Endothelial cell of umbilical vein (primary cell): ENCODE data around the gene CUX1. TPM values are rescaled to one million over a fixed set of nuclear protein-coding genes. Genes with fewer than 3 reads are reported as not detected.

Source experiments
- BruUV-seq: library from RNA; stranded (reverse); fragments of 400-500 nt; replicated peaks from 2 replicates; lab custom pipeline; 2021; lab: Mats Ljungman, UMichigan
- CTCF ChIA-PET: fragments of 300-600, 350-600 bp; sonication (Branson Sonifier 250); formaldehyde crosslinking; loops from one replicate; lab custom pipeline; 2021; ENCODE audit warnings: antibody characterized with exemption, inconsistent platforms; lab: Charles Lee
- POLR2A ChIA-PET: fragments of 300-600, 350-600 bp; sonication (Branson Sonifier 250); formaldehyde crosslinking; loops from one replicate; lab custom pipeline; 2021; ENCODE audit warnings: antibody characterized with exemption, inconsistent platforms; lab: Charles Lee
- DNase-seq: peaks from one replicate; pipeline ENCODE4 v3.0.0-alpha.2; 2011; ENCODE audit warnings: low read depth, low spot score
- FAIRE-seq: peaks from 2 replicates; lab custom pipeline; 2011; peaks lifted over from hg19 to GRCh38; lab: Jason Lieb, UNC
- H2AFZ ChIP-seq: 2 replicates; pipeline ENCODE4 v1.6.0; 2012; ENCODE audit warnings: low read depth, low read length, control low read depth, inconsistent platforms
- H3K27ac ChIP-seq: 2 replicates; pipeline ENCODE4 v1.5.1; 2011; ENCODE audit warnings: low read depth, mild to moderate bottlenecking, control low read depth, low read length, moderate library complexity; ENCODE audit not compliant: insufficient read depth
- H3K27me3 ChIP-seq, 2 experiments: 2 replicates each; pipeline versions ENCODE4 v1.6.0 to v1.6.1; 2011; ENCODE audit warnings: low read length in 2 of 2, mixed read lengths in 1 of 2; ENCODE audit not compliant: control insufficient read depth in 2 of 2, insufficient read depth in 2 of 2
- H3K36me3 ChIP-seq, 2 experiments: 2 replicates in 1 of 2; 3 replicates in 1 of 2; pipeline ENCODE4 v1.5.1; 2011; ENCODE audit warnings: low read length in 2 of 2, mild to moderate bottlenecking in 1 of 2, moderate library complexity in 1 of 2; ENCODE audit not compliant: control insufficient read depth in 2 of 2, insufficient read depth in 2 of 2; ENCODE audit errors: extremely low read depth in 1 of 2
- H3K4me1 ChIP-seq: 3 replicates; pipeline ENCODE4 v1.5.1; 2011; ENCODE audit warnings: mild to moderate bottlenecking, low read length; ENCODE audit not compliant: control insufficient read depth, insufficient read depth; ENCODE audit errors: extremely low read depth
- H3K4me2 ChIP-seq: 2 replicates; pipeline ENCODE4 v1.6.1; 2011; ENCODE audit warnings: low read length, control low read depth, mixed read lengths; ENCODE audit not compliant: insufficient read depth
- H3K4me3 ChIP-seq, 3 experiments: fragments of 200-600 bp in 1 of 3; sonication (generic), shearing (Covaris generic) in 1 of 3; replicated peaks in 1 of 3; 2 replicates each; pipeline ENCODE4 v1.5.1; 2011 to 2016; ENCODE audit warnings: control low read depth in 3 of 3, low read length in 3 of 3, mild to moderate bottlenecking in 2 of 3, inconsistent platforms in 1 of 3, low read depth in 1 of 3, moderate library complexity in 1 of 3; ENCODE audit not compliant: insufficient read depth in 1 of 3
- H3K79me2 ChIP-seq: 2 replicates; pipeline ENCODE4 v1.6.0; 2012; ENCODE audit warnings: low read length, inconsistent platforms; ENCODE audit not compliant: control insufficient read depth, insufficient read depth
- H3K9ac ChIP-seq: replicated peaks from 2 replicates; pipeline ENCODE3; 2011; ENCODE audit warnings: low read length, control low read depth; ENCODE audit not compliant: insufficient read depth; ENCODE audit errors: extremely low read depth
- H3K9me1 ChIP-seq: replicated peaks from 3 replicates; pipeline ENCODE4 v1.6.0; 2011; ENCODE audit warnings: mild to moderate bottlenecking, low read length; ENCODE audit not compliant: control insufficient read depth, insufficient read depth; ENCODE audit errors: extremely low read depth
- H3K9me3 ChIP-seq: replicated peaks from 2 replicates; pipeline ENCODE4 v1.5.1; 2012; ENCODE audit warnings: low read length, inconsistent platforms; ENCODE audit not compliant: control insufficient read depth, insufficient read depth
- H4K20me1 ChIP-seq: replicated peaks from 2 replicates; pipeline ENCODE3; 2011; ENCODE audit warnings: mild to moderate bottlenecking, low read length; ENCODE audit not compliant: control insufficient read depth, insufficient read depth; ENCODE audit errors: extremely low read depth
- CTCF ChIP-seq, 2 donors: IDR thresholded peaks; 1 replicate in 1 of 2; 2 replicates in 1 of 2; pipeline ENCODE4 v1.5.1; 2011; ENCODE audit warnings: low read length in 2 of 2, mild to moderate bottlenecking in 2 of 2, moderate library complexity in 2 of 2, control low read depth in 1 of 2, inconsistent platforms in 1 of 2, low read depth in 1 of 2; ENCODE audit not compliant: insufficient read depth in 1 of 2; ENCODE audit errors: extremely low read depth in 1 of 2
- EZH2 ChIP-seq: IDR thresholded peaks from 2 replicates; pipeline ENCODE4 v1.6.1; 2012; ENCODE audit warnings: borderline replicate concordance, low read depth, mild to moderate bottlenecking, moderate library complexity, low read length, inconsistent platforms; ENCODE audit not compliant: severe bottlenecking
- FOS ChIP-seq: IDR thresholded peaks from 2 replicates; pipeline ENCODE4 v1.6.1; 2011; ENCODE audit warnings: mild to moderate bottlenecking, low read length, moderate library complexity, borderline replicate concordance; ENCODE audit not compliant: insufficient read depth
- GATA2 ChIP-seq: IDR thresholded peaks from 2 replicates; pipeline ENCODE4 v1.7.0; 2011; ENCODE audit warnings: low read depth, mild to moderate bottlenecking, moderate library complexity, mixed read lengths, low read length; ENCODE audit not compliant: insufficient read length, insufficient read depth
- JUN ChIP-seq: IDR thresholded peaks from 2 replicates; pipeline ENCODE4 v1.6.1; 2011; ENCODE audit warnings: borderline replicate concordance, low read depth; ENCODE audit not compliant: insufficient read length, insufficient read depth
- MAX ChIP-seq: IDR thresholded peaks from 2 replicates; pipeline ENCODE4 v1.6.1; 2011; ENCODE audit not compliant: insufficient read depth, insufficient read length
- MYC ChIP-seq: IDR thresholded peaks from one replicate; pipeline ENCODE4 v1.6.1; 2011; ENCODE audit warnings: mild to moderate bottlenecking, low read depth, low read length
- POLR2A ChIP-seq: IDR thresholded peaks from 2 replicates; pipeline ENCODE4 v1.6.1; 2012; ENCODE audit warnings: low read depth, mild to moderate bottlenecking, control low read depth, low read length
- POLR2AphosphoS5 ChIP-seq: IDR thresholded peaks from 2 replicates; pipeline ENCODE4 v1.6.1; 2012; ENCODE audit warnings: low read depth, mild to moderate bottlenecking, control low read depth, low read length, moderate library complexity; ENCODE audit not compliant: insufficient read depth
- dilution Hi-C: fragments of 300-500 bp; cut with MboI; formaldehyde crosslinking; loops from one replicate; pipeline ENCODE4 v1.15.0; 2019; ENCODE audit warnings: low sequenced_read_pairs; ENCODE audit not compliant: extremely low pct_ligation_motif_present
- intact Hi-C: fragments of 100-400 bp; cut with micrococcal nuclease; formaldehyde crosslinking; loops from one replicate; pipeline ENCODE4 v1.10.0; 2022
- polyA plus RNA-seq, 4 experiments: library from polyadenylated mRNA; depleted of rRNA in 3 of 4; stranded (reverse) in 3 of 4; unstranded in 1 of 4; fragments of >200 nt; gene quantifications; 2 replicates each; pipeline versions ENCODE4 v1.2.1 to v1.2.3, GENCODE V29; 2011 to 2012; ENCODE audit warnings: missing spikeins in 1 of 4
- total RNA-seq: library from RNA; stranded (reverse); gene quantifications from 2 replicates; pipeline ENCODE4 v1.2.3, GENCODE V29; 2021

Gene CUX1
- total and polyA plus RNA-seq, 2 donors (not counting 3 experiments of a cell fraction or from before 2014, with no cell fraction given): 13.8 to 49.8 TPM

GRCh38 chr7:101927389-101927788 lies 110.0 kb downstream of the CUX1 start:
- ChIA-PET POLR2A (no interaction called here), CTCF (interaction anchor here (1.2 kb wide), 1 partner anchor 9 kb away, joined by 3 read pairs; no protein-coding TSS in a partner anchor)
- Histone ChIP-seq H2AFZ (no peak overlapping the region), H3K4me3 (no peak overlapping the region), H3K79me2 (peaks cover 1% of the 10 kb centered on the region), H3K4me2 (no peak overlapping the region), H3K27ac (no peak overlapping the region), H4K20me1 (no peaks in the 10 kb centered on the region), H3K27me3 (no peaks in the 10 kb centered on the region), H3K9me1 (no peaks in the 10 kb centered on the region), H3K36me3 (no peaks in the 10 kb centered on the region), H3K9ac (no peak overlapping the region), H3K4me1 (peaks cover 5% of the 10 kb centered on the region), H3K9me3 (no peaks in the 10 kb centered on the region)
- FAIRE-seq (no peak), DNase-seq (no peak)
- TF ChIP-seq CTCF (IDR thresholded peaks at IDR 0.05; ENCODE audit: extremely low read depth in 1 of 2, insufficient read depth in 1 of 2, low read depth in 1 of 2, low read length in 2 of 2) (no peak), GATA2 (no peak), POLR2A (no peak), FOS (no peak), JUN (no peak), EZH2 (no peak), MAX (no peak), MYC (no peak), POLR2AphosphoS5 (no peak)
- TSS peak; percentile 73 for BruUV-seq
- dilution Hi-C loops (no loop called here), intact Hi-C loops (no loop called here)
